ENCODE measurements around the gene USP54.

GRCh38 chr10:73465978-73466726 is 125.0 kb downstream of the USP54 start:
- no peak for TF ChIP-seq CTCF (IDR thresholded peaks at IDR 0.05)
- TF ChIP-seq EZH2 (IDR thresholded peaks at IDR 0.05; ENCODE audit: borderline replicate concordance, insufficient read depth, low read depth, low read length, poor library complexity, severe bottlenecking) = no peak

Data from B cell (primary cell).